H1 (cell line): ENCODE data around the gene EIF4E2.

ENCODE experiments used
- CBX8 ChIP-seq: fragments of 300-800, 300-1000 bp; sonication (generic); IDR thresholded peaks from 2 replicates; pipeline ENCODE4 v1.7.1; 2016; ENCODE audit warnings: low read depth, low read length, borderline replicate concordance
- CHD2 ChIP-seq: IDR thresholded peaks from 2 replicates; pipeline ENCODE4 v1.6.1; 2012; ENCODE audit warnings: low read length, improper control_type of control experiment
- EZH2 ChIP-seq: fragments of 200-600 bp; sonication (generic); IDR thresholded peaks from 2 replicates; pipeline ENCODE4 v1.7.1; 2012; ENCODE audit warnings: low read depth, mild to moderate bottlenecking, moderate library complexity, low read length, inconsistent platforms; ENCODE audit not compliant: severe bottlenecking
- HDAC2 ChIP-seq, 2 experiments: fragments of 300-600 bp in 1 of 2; sonication (generic) in 1 of 2; IDR thresholded peaks; 2 replicates each; pipeline ENCODE4 v1.6.1; 2011 to 2012; ENCODE audit warnings: low read depth in 2 of 2, low read length in 2 of 2, mild to moderate bottlenecking in 2 of 2, moderate library complexity in 2 of 2, borderline replicate concordance in 1 of 2, inconsistent platforms in 1 of 2
- JUND ChIP-seq: IDR thresholded peaks from 2 replicates; pipeline ENCODE4 v1.6.1; 2011; ENCODE audit warnings: mild to moderate bottlenecking, improper control_type of control experiment, low read length
- RAD21 ChIP-seq, 2 experiments: IDR thresholded peaks in 1 of 2; conservative IDR thresholded peaks in 1 of 2; 2 replicates each; pipeline ENCODE4 v1.6.1; 2011; ENCODE audit warnings: low read depth in 2 of 2, low read length in 2 of 2, improper control_type of control experiment in 1 of 2, inconsistent platforms in 1 of 2, mild to moderate bottlenecking in 1 of 2, moderate library complexity in 1 of 2
- TF ChIP-seq, protein P1 (sequence below), 3 experiments: IDR thresholded peaks; 1 replicate in 2 of 3; 2 replicates in 1 of 3; pipeline versions ENCODE4 v1.5.1 to v1.6.1; 2011; ENCODE audit warnings: low read length in 3 of 3, mild to moderate bottlenecking in 3 of 3, inconsistent platforms in 2 of 3, low read depth in 1 of 3, moderate library complexity in 1 of 3; ENCODE audit not compliant: insufficient read depth in 1 of 3; ENCODE audit errors: control extremely low read depth in 1 of 3

DNA sequence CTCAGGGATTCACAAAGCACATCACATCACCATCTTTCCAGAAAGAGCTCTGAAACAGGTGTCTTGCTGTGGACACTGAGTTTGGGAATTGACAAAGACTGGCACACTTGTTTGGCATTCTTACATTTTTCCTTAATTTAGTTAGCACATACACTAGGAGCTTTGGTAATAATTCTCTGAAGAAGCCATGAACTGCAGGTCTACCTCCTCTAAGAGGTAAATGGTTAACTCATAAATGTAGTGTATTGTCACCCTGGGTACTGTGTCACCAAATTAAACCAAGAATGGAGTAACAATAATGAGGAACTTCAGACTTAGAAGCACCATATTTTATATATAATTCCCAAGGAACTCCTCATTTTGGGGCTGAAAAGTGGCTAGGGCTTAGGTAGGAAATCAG lies 22.6 kb downstream of the EIF4E2 start:
- TF ChIP-seq EZH2 (no peak), JUND (no peak), CBX8 (no peak), HDAC2 (IDR thresholded peaks at IDR 0.05; ENCODE audit: borderline replicate concordance in 1 of 2, low read depth in 2 of 2, low read length in 2 of 2) (no peak), RAD21 (IDR thresholded peaks at IDR 0.05 in 1 of 2, conservative IDR thresholded peaks at IDR 0.05 in 1 of 2; ENCODE audit: low read depth in 2 of 2, low read length in 2 of 2) (no peak), CHD2 (no peak)
- TF ChIP-seq, protein P1, sequence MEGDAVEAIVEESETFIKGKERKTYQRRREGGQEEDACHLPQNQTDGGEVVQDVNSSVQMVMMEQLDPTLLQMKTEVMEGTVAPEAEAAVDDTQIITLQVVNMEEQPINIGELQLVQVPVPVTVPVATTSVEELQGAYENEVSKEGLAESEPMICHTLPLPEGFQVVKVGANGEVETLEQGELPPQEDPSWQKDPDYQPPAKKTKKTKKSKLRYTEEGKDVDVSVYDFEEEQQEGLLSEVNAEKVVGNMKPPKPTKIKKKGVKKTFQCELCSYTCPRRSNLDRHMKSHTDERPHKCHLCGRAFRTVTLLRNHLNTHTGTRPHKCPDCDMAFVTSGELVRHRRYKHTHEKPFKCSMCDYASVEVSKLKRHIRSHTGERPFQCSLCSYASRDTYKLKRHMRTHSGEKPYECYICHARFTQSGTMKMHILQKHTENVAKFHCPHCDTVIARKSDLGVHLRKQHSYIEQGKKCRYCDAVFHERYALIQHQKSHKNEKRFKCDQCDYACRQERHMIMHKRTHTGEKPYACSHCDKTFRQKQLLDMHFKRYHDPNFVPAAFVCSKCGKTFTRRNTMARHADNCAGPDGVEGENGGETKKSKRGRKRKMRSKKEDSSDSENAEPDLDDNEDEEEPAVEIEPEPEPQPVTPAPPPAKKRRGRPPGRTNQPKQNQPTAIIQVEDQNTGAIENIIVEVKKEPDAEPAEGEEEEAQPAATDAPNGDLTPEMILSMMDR (IDR thresholded peaks at IDR 0.05; ENCODE audit: control extremely low read depth in 1 of 3, insufficient read depth in 1 of 3, low read depth in 1 of 3, low read length in 3 of 3), result no peak
